ENCODE results near the gene GRXCR1. TPM values are rescaled to one million over a fixed set of nuclear protein-coding genes. Genes with fewer than 3 reads are reported as not detected.

The GRXCR1 gene
- not detected in 2 replicates for total RNA-seq (2014; rRNA removed; shearing (Covaris generic))

DNA sequence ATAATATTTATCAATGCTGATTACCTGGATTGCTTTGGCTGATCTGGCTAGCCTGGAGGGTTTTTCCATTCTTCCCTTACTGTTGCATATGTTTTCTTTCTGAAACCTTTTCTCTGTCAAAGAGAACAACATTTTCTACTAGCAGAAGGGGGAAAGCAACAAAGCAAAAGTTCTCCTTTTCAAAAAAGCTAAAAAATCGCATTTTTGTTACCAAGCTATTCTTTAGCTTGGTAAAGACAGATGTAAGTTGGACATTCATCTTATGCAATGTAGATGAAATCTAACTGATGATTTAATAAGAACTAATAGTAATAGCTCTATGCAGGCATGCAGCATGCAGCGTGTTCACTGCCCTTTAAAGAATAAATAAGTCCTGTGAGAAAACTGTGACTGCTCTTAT lies at the start of gene GRXCR1:
Gene GRXCR1 (plus strand): TSS at position 301 of the 400 bp plus-strand sequence. CDS start 554 bp downstream, outside the sequence.
- Histone ChIP-seq H3K36me3 (replicated peaks; ENCODE audit: control insufficient read depth, insufficient read depth, low read length) (no peaks in the 10 kb centered on the region), H3K27me3 (ENCODE audit: control insufficient read depth, insufficient read depth, low read length) (no peaks in the 10 kb centered on the region), H3K4me3 (ENCODE audit: insufficient read depth, low read depth, low read length) (no peak within 1 kb of the TSS)
- no peak for DNase-seq

DNA sequence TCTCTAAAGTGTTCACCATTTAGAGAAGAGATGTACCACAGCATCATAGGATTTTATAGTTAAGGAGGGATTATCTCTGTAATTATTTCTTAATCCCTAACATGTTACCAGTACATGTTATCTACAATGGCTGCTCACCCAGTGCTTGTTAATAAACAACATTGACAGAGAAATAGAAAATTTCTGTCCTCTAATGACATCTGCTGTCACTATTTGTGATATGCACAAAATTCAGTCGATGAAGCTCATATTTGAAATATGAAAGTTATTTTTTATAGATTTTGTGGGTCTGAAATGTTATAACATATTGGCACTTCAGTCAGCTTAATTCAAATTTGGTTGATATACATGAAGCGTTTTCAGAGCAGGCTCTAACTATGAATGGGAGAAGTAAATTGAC lies 48.8 kb upstream of the GRXCR1 start:
- DNase-seq = no peak
- Histone ChIP-seq H3K36me3 (replicated peaks; ENCODE audit: control insufficient read depth, insufficient read depth, low read length) (no peaks in the 10 kb centered on the region), H3K27me3 (ENCODE audit: control insufficient read depth, insufficient read depth, low read length) (no peaks in the 10 kb centered on the region), H3K4me3 (ENCODE audit: insufficient read depth, low read depth, low read length) (no peak overlapping the region)

DNA sequence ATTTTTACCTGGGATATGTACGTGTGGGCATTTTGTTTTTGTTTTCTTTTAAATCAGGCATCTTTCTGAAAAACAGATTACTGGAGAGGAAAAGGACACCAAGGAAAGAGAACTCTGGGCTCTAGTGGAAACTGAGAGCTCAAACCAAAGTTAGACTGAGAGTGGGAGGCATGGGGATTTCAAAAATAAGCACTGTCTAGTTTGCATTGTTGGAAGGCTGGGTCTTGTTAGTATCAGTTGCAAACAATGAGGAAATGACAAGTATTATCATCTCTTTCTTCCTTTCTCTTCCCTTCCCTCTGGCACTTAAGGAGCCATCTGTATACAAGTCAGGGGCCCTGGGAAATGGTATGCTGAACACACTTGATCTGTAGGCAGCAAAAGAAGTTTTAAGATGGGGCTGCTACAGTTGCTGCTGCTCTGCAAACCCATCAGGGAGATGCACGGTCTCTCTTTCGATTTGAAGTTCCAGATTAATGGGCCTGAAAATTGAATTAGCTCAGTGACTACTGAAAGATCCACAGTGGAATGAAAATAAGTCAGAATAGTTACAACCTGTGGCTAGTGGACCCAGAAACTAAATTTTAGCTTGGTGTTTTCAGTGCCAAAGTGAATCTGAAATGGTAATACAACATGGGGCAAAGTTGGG lies 48.0 kb upstream of the GRXCR1 start:
- Histone ChIP-seq H3K4me3 (ENCODE audit: insufficient read depth, low read depth, low read length) (no peak overlapping the region), H3K36me3 (replicated peaks; ENCODE audit: control insufficient read depth, insufficient read depth, low read length) (no peaks in the 10 kb centered on the region), H3K27me3 (ENCODE audit: control insufficient read depth, insufficient read depth, low read length) (no peaks in the 10 kb centered on the region)
- DNase-seq = no peak

DNA sequence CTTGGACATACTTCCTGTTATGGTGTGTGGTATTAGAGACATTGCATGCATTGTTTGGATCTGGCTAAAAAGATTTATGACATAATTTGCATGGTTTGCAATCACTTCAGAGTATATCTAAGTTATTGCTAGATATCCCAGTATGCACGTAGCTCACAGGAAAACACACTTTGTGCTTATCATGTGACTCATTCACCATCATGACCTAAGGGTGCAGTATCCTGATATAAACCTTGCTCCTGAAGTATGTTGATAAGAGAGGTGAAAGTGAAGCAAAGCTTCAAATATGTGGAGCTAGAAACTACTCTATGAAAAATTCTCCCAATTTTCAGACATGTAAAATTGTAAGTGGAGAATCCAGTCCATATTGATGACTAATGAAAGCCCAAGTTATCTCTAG lies 46.9 kb upstream of the GRXCR1 start:
- H3K27me3 ChIP-seq (ENCODE audit: control insufficient read depth, insufficient read depth, low read length) = no peaks in the 10 kb centered on the region
- DNase-seq = no peak
- H3K36me3 ChIP-seq (replicated peaks; ENCODE audit: control insufficient read depth, insufficient read depth, low read length) = no peaks in the 10 kb centered on the region
- no peak overlapping the region for H3K4me3 ChIP-seq (ENCODE audit: insufficient read depth, low read depth, low read length)

DNA sequence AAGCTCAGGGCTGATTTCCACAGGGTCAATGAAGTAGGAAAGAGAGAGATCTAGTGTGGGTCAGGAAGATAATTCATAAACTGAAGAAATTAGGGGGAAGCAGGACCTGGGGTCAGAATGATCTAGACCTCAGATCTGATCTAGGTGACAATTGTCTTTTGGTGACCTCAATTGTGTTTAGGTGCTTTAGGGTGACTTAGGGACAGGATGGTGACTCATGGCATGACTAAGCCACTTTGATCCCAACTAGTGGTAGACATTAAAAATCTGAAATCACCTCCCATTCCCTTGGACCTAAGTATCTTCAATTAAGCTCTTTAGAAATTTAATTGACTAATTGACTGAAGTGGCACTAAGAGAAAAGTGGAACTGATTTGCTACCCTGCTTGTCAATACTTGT lies 36.7 kb upstream of the GRXCR1 start:
- DNase-seq = no peak
- Histone ChIP-seq H3K27me3 (ENCODE audit: control insufficient read depth, insufficient read depth, low read length) (no peaks in the 10 kb centered on the region), H3K36me3 (replicated peaks; ENCODE audit: control insufficient read depth, insufficient read depth, low read length) (no peaks in the 10 kb centered on the region)

DNA sequence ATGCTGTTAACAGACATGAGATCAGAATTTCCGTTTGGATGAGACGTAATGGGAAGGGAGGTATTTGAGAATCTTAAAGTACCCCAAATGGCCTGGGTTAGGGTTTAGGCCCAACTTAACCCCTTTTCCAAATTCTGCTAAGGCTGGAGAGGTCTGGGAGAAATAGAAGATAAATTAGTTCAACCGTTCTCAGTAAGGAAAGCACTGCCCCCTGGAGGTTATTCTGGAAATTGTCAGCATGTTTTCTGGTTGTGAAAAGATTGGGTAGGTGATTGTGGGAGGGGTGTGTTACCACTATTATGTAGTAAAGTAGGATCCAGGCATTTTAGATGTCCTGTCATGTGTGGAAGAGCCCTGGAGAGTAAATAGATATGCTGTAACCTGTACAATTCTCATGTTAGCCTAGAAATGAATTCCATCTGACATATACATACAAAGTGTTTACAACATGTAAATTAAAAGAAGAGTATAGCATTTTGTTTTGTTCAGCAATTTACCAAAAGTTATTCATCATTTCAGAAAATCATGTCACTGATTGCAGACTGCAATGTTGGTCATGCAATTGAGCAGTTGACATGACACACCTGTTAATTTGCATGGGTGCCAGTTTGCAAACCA lies 26.8 kb upstream of the GRXCR1 start:
- no peak overlapping the region for H3K4me3 ChIP-seq (ENCODE audit: insufficient read depth, low read depth, low read length)
- peak; percentile 14 for DNase-seq
- H3K36me3 ChIP-seq (replicated peaks; ENCODE audit: control insufficient read depth, insufficient read depth, low read length) = no peaks in the 10 kb centered on the region
- no peaks in the 10 kb centered on the region for H3K27me3 ChIP-seq (ENCODE audit: control insufficient read depth, insufficient read depth, low read length)

More for the DNA sequence above, 36.7 kb upstream of the GRXCR1 start:
- H3K4me3 ChIP-seq (ENCODE audit: insufficient read depth, low read depth, low read length) = no peak overlapping the region

DNA sequence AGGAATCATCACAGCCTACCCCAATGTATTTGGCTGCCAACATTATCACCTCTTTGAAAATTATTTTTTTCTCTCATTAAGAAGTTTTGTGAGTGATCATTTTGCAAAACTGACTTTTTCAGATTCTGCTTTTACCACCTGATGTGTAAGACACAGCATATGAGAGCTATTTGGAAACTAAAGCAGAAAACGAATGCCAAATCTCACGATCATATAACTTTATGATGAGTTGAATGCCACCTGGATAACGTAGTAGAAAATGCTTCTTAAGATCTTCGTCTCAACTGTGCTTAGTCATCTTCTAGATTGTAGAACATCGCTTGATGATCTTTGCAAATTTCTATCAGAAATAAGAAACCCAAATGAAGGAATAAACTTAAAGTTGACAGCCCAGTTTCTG lies 21.3 kb upstream of the GRXCR1 start:
- H3K4me3 ChIP-seq (ENCODE audit: insufficient read depth, low read depth, low read length) = no peak overlapping the region
- DNase-seq = no peak
- H3K27me3 ChIP-seq (ENCODE audit: control insufficient read depth, insufficient read depth, low read length) = no peaks in the 10 kb centered on the region
- H3K36me3 ChIP-seq (replicated peaks; ENCODE audit: control insufficient read depth, insufficient read depth, low read length) = no peaks in the 10 kb centered on the region

DNA sequence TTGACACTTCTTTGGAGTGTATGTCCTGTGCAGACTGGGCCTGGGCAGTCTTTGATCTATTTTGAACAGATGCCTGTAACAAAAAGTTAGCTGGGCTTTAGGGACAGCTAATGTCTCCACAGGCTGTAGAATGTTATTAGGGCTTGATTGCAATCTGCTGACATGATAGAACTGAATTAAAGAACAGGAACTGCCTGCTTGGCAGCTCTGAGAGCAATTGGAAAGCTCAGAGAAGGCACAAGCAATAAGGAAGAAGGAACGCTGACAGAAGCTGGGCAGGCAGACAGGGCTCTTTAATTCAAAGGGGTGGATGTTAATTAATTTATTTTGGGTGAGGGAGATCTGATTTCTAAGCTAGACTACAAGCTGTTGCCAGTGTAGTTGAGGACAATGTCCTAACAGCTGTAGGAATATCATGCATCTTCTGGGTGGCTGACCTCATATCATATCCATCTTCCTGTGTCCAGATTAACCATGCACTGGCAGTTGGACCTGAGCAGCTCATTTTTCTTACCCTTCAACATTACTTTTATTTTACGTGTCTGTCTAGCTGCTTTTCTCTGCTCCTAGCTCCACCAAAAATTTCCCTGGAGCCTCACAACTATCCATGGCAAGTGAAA lies 20.7 kb upstream of the GRXCR1 start:
- no peaks in the 10 kb centered on the region for H3K27me3 ChIP-seq (ENCODE audit: control insufficient read depth, insufficient read depth, low read length)
- no peak for DNase-seq
- no peak overlapping the region for H3K4me3 ChIP-seq (ENCODE audit: insufficient read depth, low read depth, low read length)
- no peaks in the 10 kb centered on the region for H3K36me3 ChIP-seq (replicated peaks; ENCODE audit: control insufficient read depth, insufficient read depth, low read length)

DNA sequence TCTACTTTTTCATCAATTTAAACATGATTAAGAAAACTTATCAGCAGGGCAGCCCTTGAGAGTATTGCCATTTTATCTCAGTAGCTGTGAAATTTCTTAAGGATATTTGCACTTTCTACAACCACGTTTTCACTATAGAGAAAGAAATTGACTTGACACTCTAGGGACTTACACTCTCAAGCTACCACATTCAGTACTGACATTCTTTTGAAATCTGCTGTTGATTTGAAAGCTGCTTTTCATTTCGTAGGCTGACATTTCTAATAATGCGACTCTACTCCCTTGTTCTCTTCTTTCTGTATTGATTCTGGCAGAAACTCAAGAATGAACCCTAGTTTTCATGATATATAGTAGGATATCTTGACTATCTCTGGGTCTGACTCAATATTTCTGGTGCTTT lies 13.7 kb upstream of the GRXCR1 start:
- DNase-seq = no peak
- no peak overlapping the region for H3K4me3 ChIP-seq (ENCODE audit: insufficient read depth, low read depth, low read length)
- no peaks in the 10 kb centered on the region for H3K27me3 ChIP-seq (ENCODE audit: control insufficient read depth, insufficient read depth, low read length)
- H3K36me3 ChIP-seq (replicated peaks; ENCODE audit: control insufficient read depth, insufficient read depth, low read length) = no peaks in the 10 kb centered on the region

DNA sequence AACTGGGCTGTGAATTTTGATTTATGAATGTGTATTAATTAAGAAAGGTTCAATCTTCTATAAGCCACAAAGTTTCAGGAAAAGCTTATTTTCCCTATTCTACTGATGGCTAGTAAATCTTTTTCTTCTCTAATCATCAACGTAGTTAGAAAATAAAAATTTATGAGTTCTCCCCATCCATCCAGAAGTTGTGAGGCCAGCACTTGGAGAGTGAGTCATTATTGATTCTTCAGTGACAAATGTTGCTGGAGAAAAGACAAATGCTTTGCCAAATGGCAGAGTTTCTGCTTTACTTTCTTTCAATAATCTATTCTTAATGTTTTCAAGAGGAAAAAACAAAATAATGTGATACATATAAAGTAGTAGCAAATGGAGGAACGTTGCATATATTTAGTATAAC lies 11.3 kb upstream of the GRXCR1 start:
- H3K36me3 ChIP-seq (replicated peaks; ENCODE audit: control insufficient read depth, insufficient read depth, low read length) = no peaks in the 10 kb centered on the region
- no peak for DNase-seq
- H3K27me3 ChIP-seq (ENCODE audit: control insufficient read depth, insufficient read depth, low read length) = no peaks in the 10 kb centered on the region
- H3K4me3 ChIP-seq (ENCODE audit: insufficient read depth, low read depth, low read length) = no peak overlapping the region

DNA sequence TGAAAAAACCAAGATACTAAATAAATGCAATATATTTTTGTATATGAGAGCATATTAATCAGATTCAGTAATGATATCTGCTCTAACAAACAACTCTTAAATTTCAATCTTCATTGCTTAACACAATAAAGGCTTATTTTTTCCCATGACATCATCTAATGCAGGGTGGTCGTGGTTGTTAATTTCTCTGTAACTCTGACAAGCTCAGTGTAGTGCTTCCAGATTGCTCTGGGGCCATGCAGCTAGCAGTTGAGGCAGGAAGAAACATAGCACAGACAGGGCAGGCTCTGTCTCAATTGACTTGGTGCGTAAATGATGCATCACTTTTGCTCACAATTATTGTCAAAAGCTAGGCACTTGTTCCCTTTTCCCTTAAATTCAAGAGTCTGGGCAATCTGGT lies 869 bp upstream of the GRXCR1 start:
- no peak overlapping the region for H3K4me3 ChIP-seq (ENCODE audit: insufficient read depth, low read depth, low read length)
- no peaks in the 10 kb centered on the region for H3K36me3 ChIP-seq (replicated peaks; ENCODE audit: control insufficient read depth, insufficient read depth, low read length)
- no peaks in the 10 kb centered on the region for H3K27me3 ChIP-seq (ENCODE audit: control insufficient read depth, insufficient read depth, low read length)
- no peak for DNase-seq

DNA sequence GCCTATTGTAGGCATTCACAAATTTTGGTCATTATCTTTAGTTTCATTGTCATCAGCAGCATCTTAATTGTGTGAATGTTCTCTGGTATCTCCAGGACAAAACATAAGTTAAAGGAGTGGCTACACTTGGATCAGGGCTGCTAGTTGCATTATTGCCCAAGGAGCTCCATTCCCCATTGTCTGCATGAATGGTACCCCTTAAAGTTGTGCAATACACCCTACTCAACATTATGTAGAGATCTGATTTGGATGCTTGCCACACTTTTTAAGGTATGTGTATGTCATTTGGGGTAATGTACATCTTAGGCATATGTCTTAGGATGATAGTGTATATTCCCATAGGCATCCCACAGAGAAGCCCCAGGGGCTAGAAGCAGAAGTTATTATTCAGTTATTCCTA lies 2.9 kb downstream of the GRXCR1 start:
- Histone ChIP-seq H3K27me3 (ENCODE audit: control insufficient read depth, insufficient read depth, low read length) (no peaks in the 10 kb centered on the region), H3K36me3 (replicated peaks; ENCODE audit: control insufficient read depth, insufficient read depth, low read length) (no peaks in the 10 kb centered on the region), H3K4me3 (ENCODE audit: insufficient read depth, low read depth, low read length) (no peak overlapping the region)
- DNase-seq = no peak

DNA sequence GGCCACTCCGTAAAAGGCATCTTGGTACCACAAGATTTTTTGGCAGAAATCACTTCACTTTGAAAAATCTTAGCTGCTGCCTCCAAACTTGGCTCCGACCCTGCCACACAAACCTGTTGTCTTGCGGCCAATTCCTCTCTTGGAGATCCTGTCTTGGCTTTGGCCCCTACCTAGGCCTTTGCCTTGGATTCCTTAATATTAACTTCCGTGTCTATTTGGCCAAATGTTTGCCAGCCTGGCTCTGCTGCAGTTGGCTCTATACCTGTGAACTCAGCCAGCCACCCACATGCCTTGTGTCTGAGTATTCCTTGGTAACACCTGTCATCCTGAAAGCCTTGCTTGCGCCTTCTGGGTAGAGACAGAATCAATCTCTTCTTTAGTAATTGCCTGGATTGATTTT lies 12.5 kb downstream of the GRXCR1 start:
- H3K27me3 ChIP-seq (ENCODE audit: control insufficient read depth, insufficient read depth, low read length) = no peaks in the 10 kb centered on the region
- DNase-seq = no peak
- no peaks in the 10 kb centered on the region for H3K36me3 ChIP-seq (replicated peaks; ENCODE audit: control insufficient read depth, insufficient read depth, low read length)
- H3K4me3 ChIP-seq (ENCODE audit: insufficient read depth, low read depth, low read length) = no peak overlapping the region

DNA sequence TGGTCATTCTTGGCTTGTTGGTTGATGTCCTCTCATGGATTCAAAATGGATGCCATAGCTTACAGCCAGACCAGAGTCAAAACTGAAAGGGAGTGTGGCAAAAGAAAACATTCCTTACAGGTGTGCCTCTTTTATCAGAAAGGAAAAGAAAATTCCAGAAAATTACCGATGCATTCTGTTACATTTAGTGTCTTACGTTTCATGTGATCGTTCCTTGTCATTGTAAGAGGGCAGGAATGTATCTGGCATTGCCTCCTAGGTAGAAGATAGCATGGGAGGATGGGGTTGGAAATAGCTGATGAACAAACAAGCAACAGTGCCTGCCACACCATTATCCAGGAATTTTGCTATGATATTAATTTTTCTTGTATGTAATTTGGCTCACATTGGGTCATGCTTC lies 13.1 kb downstream of the GRXCR1 start:
- Histone ChIP-seq H3K4me3 (ENCODE audit: insufficient read depth, low read depth, low read length) (no peak overlapping the region), H3K36me3 (replicated peaks; ENCODE audit: control insufficient read depth, insufficient read depth, low read length) (no peaks in the 10 kb centered on the region), H3K27me3 (ENCODE audit: control insufficient read depth, insufficient read depth, low read length) (no peaks in the 10 kb centered on the region)
- DNase-seq = no peak

DNA sequence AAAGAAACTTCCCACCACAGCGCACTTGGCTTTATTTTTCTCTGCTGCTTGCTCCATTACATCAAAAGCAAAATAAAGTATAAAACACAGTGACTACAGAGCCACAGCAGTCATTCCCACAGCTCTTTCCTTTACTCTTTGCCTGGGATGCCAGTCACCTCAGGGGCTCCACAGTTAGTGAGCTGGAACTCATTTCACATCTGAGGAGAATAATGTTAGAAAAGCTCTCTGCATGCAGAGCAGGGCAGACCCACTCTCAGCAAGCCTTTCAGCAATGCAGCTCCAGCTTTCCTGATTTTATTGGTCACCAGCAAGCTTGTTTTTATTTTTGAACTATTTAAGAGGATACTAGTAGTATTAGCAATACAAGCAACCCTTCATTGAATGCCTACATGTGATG lies 13.8 kb downstream of the GRXCR1 start:
- Histone ChIP-seq H3K36me3 (replicated peaks; ENCODE audit: control insufficient read depth, insufficient read depth, low read length) (no peaks in the 10 kb centered on the region), H3K27me3 (ENCODE audit: control insufficient read depth, insufficient read depth, low read length) (no peaks in the 10 kb centered on the region), H3K4me3 (ENCODE audit: insufficient read depth, low read depth, low read length) (no peak overlapping the region)
- DNase-seq = no peak

Data from H7 (cell line).